ENCODE results near the gene ZDHHC14.

The ZDHHC14 gene

DNA sequence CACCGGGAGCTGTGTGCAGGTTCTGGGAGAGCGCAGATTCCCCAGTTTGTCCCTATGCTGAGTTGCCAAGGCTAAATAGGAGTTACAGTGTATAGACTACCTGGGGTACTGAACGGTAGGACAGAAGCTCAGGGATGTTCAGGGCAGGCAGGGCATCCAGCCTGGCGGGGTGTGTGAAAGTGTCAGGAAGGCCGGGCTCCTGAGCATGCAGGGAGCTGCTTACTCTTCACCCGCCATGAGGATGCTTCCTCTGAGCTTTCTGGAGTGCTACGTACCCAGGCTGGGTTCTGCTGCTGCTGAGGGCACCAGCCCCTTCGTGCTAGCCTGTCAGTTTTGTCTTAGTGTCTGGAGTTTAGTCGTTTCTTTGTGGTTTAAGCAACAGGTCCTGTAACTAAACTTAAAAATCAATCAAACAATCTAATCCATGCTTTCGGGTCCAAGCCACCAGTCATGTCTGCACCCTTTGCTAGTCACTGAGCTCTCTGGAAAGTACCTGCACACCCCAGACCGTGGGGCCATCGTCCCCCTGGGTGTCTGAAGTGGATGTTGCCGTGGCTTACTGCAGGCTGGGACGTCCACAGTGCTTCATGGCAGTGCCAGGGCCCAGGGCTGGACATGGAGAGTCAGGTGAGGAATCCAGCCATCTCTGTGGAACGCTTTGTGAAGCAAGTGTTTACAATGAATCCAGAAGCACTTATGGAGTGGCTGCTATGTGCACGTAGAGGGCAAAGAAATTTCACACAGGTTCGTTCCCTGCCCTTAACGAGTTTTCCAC, 221.7 kb downstream of the ZDHHC14 start:
- H3K27me3 ChIP-seq, result no peaks in the 10 kb centered on the region
- no peaks in the 10 kb centered on the region for H4K20me1 ChIP-seq
- peaks cover 0 to 11% (median 5%) of the 10 kb centered on the region in 11 experiments; a peak in 8 of 22 replicates for H3K36me3 ChIP-seq
- peaks cover 12 to 26% (median 16%) of the 10 kb centered on the region in 10 experiments for H3K4me1 ChIP-seq
- no peak for TF ChIP-seq Cebpa-rat (IDR thresholded peaks at IDR 0.05)
- no peaks in the 10 kb centered on the region for H3K9me3 ChIP-seq (replicated peaks in 1 of 11)
- H3K9ac ChIP-seq, result no peak overlapping the region
- no peak overlapping the region for H3K4me3 ChIP-seq
- H3K27ac ChIP-seq, result no peak overlapping the region
- no peak overlapping the region for H3K4me2 ChIP-seq

GRCh38 chr6:157603314-157603940, 222.4 kb downstream of the ZDHHC14 start:
- no peak overlapping the region for H3K9ac ChIP-seq
- H3K27ac ChIP-seq, result no peak overlapping the region
- H3K27me3 ChIP-seq, result no peaks in the 10 kb centered on the region
- no peak overlapping the region for H3K4me3 ChIP-seq
- peaks cover 0 to 17% (median 5%) of the 10 kb centered on the region in 11 experiments; a peak in 8 of 22 replicates for H3K36me3 ChIP-seq
- H3K4me2 ChIP-seq, result no peak overlapping the region
- peaks cover 15 to 29% (median 21%) of the 10 kb centered on the region in 10 experiments for H3K4me1 ChIP-seq
- H4K20me1 ChIP-seq, result no peaks in the 10 kb centered on the region
- TF ChIP-seq Cebpa-rat (IDR thresholded peaks at IDR 0.05), result no peak
- H3K9me3 ChIP-seq (replicated peaks in 1 of 11), result no peaks in the 10 kb centered on the region

DNA sequence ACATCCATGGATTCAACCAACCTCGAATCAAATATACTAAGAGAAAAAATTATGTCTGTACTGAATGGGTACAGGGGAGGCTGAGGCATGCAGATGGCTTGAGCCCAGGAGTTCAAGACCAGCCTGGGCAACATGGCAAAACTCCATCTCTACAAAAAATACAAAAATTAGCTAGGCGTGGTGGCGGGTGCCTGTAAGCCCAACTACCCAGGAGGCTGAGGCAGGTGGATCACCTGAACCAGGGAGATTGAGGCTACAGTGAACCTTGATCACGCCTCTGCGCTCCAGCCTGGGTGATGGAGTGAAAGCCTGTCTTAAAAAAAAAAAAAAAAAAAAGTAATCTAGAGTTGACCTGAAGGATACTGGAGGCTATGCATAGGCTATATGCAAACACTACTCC, 223.0 kb downstream of the ZDHHC14 start:
- Histone ChIP-seq H3K36me3 (peaks cover 0 to 19% (median 5%) of the 10 kb centered on the region in 11 experiments; a peak in 8 of 22 replicates), H3K27me3 (no peaks in the 10 kb centered on the region), H3K9me3 (replicated peaks in 1 of 11) (no peaks in the 10 kb centered on the region), H3K4me1 (peaks cover 15 to 30% (median 22%) of the 10 kb centered on the region in 10 experiments), H3K4me3 (no peak overlapping the region), H4K20me1 (no peaks in the 10 kb centered on the region), H3K9ac (no peak overlapping the region), H3K27ac (no peak overlapping the region), H3K4me2 (no peak overlapping the region)
- TF ChIP-seq Cebpa-rat (IDR thresholded peaks at IDR 0.05), result no peak

DNA sequence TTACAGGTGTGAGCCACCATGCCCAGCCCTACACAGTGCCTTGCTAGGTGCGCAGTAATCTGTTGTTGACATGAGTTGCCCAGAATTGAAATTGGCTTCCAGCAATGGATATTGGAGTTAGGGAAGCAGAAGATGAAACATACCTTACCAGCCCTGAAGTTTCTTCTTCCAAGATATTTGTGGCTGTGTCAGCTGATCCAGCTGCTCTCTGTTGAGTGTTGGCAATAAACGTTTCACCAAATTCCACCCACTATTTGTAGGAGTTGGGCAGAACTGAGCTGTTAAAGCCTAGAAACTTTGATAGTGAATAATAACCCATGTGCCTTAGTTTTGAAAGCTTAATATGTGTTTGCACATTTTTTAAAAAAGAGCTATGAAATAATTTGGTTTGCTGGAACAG, 223.8 kb downstream of the ZDHHC14 start:
- Histone ChIP-seq H4K20me1 (no peaks in the 10 kb centered on the region), H3K4me3 (no peak overlapping the region), H3K9me3 (replicated peaks in 1 of 11) (no peaks in the 10 kb centered on the region), H3K9ac (no peak overlapping the region), H3K4me2 (no peak overlapping the region), H3K36me3 (peaks cover 0 to 20% (median 0%) of the 10 kb centered on the region in 11 experiments; a peak in 6 of 22 replicates), H3K27ac (no peak overlapping the region), H3K27me3 (no peaks in the 10 kb centered on the region), H3K4me1 (peaks cover 20 to 31% (median 25%) of the 10 kb centered on the region in 10 experiments)
- TF ChIP-seq Cebpa-rat (IDR thresholded peaks at IDR 0.05), result no peak

GRCh38 chr6:157605484-157605883, 224.5 kb downstream of the ZDHHC14 start:
- Histone ChIP-seq H3K27ac (no peak overlapping the region), H3K36me3 (peaks cover 0 to 21% (median 0%) of the 10 kb centered on the region in 11 experiments; a peak in 4 of 22 replicates), H3K4me3 (no peak overlapping the region), H3K9ac (no peak overlapping the region), H3K4me1 (peaks cover 21 to 38% (median 32%) of the 10 kb centered on the region in 10 experiments), H4K20me1 (no peaks in the 10 kb centered on the region), H3K9me3 (replicated peaks in 1 of 11) (no peaks in the 10 kb centered on the region), H3K4me2 (no peak overlapping the region), H3K27me3 (no peaks in the 10 kb centered on the region)
- no peak for TF ChIP-seq Cebpa-rat (IDR thresholded peaks at IDR 0.05)

DNA sequence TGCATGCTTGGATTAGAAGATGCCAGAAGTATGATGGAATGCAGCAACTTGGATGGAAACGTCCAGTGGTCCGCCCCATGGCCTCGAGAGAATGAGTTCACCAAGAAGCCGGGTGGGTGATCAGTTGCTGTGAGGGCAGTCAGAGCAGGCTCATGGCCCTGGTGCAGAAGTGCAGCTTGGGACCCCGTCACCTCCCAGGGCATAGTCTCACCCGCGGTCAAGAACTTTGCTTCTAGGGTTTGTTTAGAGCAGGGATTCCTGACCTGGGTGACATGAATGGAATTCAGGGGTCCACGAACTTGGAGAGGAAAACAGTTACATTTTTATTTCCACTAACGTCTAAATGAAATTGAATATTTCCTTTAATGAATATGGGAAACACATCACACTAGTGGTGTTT, 225.5 kb downstream of the ZDHHC14 start:
- peak overlapping the region in 7 of 11 experiments; percentile 54 to 65 (median 58); a peak in 9 of 22 replicates for H3K27ac ChIP-seq

GRCh38 chr6:157607317-157608109, 226.5 kb downstream of the ZDHHC14 start:
- peak overlapping the region; percentile 48 to 81 (median 66) for H3K4me2 ChIP-seq
- no peaks in the 10 kb centered on the region for H3K9me3 ChIP-seq (replicated peaks in 1 of 11)
- H3K27me3 ChIP-seq, result no peaks in the 10 kb centered on the region
- peak in 9 of 11 experiments; percentile 40 to 92 (median 80); a peak in 15 of 22 replicates for TF ChIP-seq Cebpa-rat (IDR thresholded peaks at IDR 0.05)
- peaks cover 27 to 46% (median 38%) of the 10 kb centered on the region in 10 experiments for H3K4me1 ChIP-seq
- H3K9ac ChIP-seq, result 0 out of 22 replicates have a peak overlapping the region, but pooled peaks of 2 of the 11 experiments have one; percentile 6 to 43
- peaks cover 0 to 21% (median 0%) of the 10 kb centered on the region in 11 experiments; a peak in 4 of 22 replicates for H3K36me3 ChIP-seq
- H4K20me1 ChIP-seq, result no peaks in the 10 kb centered on the region
- peak overlapping the region in 9 of 11 experiments; percentile 44 to 65 (median 56); a peak in 16 of 22 replicates for H3K27ac ChIP-seq
- H3K4me3 ChIP-seq, result no peak overlapping the region

More for the DNA sequence above, 225.5 kb downstream of the ZDHHC14 start:
- Histone ChIP-seq H3K36me3 (peaks cover 0 to 21% (median 0%) of the 10 kb centered on the region in 11 experiments; a peak in 4 of 22 replicates), H3K4me1 (peaks cover 21 to 44% (median 37%) of the 10 kb centered on the region in 10 experiments), H3K4me3 (no peak overlapping the region), H3K9ac (no peak overlapping the region), H4K20me1 (no peaks in the 10 kb centered on the region), H3K27me3 (no peaks in the 10 kb centered on the region), H3K9me3 (replicated peaks in 1 of 11) (no peaks in the 10 kb centered on the region), H3K4me2 (peak overlapping the region in 10 of 11 experiments; percentile 47 to 81 (median 63); a peak in 15 of 22 replicates)
- no peak for TF ChIP-seq Cebpa-rat (IDR thresholded peaks at IDR 0.05)

DNA sequence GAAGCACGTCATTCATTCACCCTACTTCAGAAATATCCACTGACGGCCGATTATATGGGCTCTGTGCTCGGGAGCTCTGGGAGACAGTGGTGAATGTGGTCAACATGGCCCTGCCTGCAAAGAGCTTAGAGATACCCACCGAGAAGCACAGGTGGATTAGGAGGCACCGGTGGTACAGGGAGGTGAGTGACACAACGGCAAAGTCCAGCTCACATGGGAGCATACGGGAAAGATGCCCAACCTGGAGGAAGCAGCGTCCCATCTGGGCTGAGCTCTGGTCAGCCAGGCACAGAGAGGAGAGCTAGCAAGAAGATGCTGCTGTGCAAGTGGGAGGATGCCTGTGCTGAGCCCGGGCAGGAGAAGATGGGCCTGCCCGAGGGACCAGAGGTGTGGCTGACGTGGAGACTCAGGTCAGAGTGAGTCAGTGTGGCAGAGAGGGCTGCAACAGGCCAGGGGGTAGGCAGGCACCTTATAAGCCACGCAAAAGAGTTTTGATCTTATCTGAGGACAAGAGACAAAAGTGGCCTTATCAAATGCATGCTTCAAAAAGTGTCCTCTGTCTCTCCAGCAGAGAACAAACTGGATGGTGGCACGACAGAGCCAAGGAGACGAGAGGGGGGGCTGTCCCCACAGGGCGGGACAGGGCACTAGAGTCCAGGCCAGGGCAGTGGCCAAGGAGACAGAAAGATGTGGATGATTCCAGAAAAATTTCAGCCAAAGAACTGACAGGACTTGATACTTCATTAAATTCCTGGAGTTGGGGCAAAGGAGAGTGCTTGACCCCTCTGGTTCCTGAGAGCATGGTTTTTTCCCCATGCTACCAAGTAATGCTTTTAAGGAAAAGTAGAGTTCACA, 227.5 kb downstream of the ZDHHC14 start:
- H3K27ac ChIP-seq, result peak overlapping the region in 2 of 11 experiments; percentile 54 to 60; a peak in 2 of 22 replicates
- no peaks in the 10 kb centered on the region for H3K9me3 ChIP-seq (replicated peaks in 1 of 11)
- TF ChIP-seq Cebpa-rat (IDR thresholded peaks at IDR 0.05), result no peak

More for the DNA sequence above, 227.5 kb downstream of the ZDHHC14 start:
- H3K4me1 ChIP-seq, result peaks cover 32 to 55% (median 40%) of the 10 kb centered on the region in 10 experiments
- H3K4me2 ChIP-seq, result peak overlapping the region; percentile 48 to 81 (median 66)
- H3K4me3 ChIP-seq, result no peak overlapping the region
- no peaks in the 10 kb centered on the region for H3K27me3 ChIP-seq
- peaks cover 0 to 21% (median 0%) of the 10 kb centered on the region in 11 experiments; a peak in 4 of 22 replicates for H3K36me3 ChIP-seq
- H3K9ac ChIP-seq, result no peak overlapping the region
- no peaks in the 10 kb centered on the region for H4K20me1 ChIP-seq

Measured in BLaER1 treated with 17β-estradiol and CSF1 and Interleukin-3, amounts not matched to agents 10 nM and 100 nM (cell line).